RWPE2 (cell line): ENCODE results near the gene CCDC187.

Experiments
- ATAC-seq: fragments of 200-7000 bp; cut with Tn5 transposase; 3 replicates; pipeline ENCODE4 v1.9.1; 2021; ENCODE audit warnings: low read depth
- DNase-seq: peaks from one replicate; pipeline ENCODE4 v3.0.0-alpha.2; 2020; ENCODE audit warnings: low spot score
- H3K27ac ChIP-seq: fragments of 450-650 bp; 2 replicates; pipeline ENCODE4 v1.5.1; 2017; ENCODE audit warnings: mild to moderate bottlenecking; ENCODE audit not compliant: poor library complexity, severe bottlenecking
- H3K27me3 ChIP-seq: fragments of 250-450 bp; sonication (Bioruptor Pico); 2 replicates; pipeline ENCODE4 v1.5.1; 2021; ENCODE audit warnings: mild to moderate bottlenecking, moderate library complexity; ENCODE audit not compliant: insufficient read depth, poor library complexity, severe bottlenecking
- H3K36me3 ChIP-seq: fragments of 250-450 bp; sonication (Bioruptor Pico); 2 replicates; pipeline ENCODE4 v1.5.1; 2020; ENCODE audit warnings: low read depth, mild to moderate bottlenecking, moderate library complexity
- H3K4me1 ChIP-seq: fragments of 250-450 bp; sonication (Bioruptor Pico); 2 replicates; pipeline ENCODE4 v1.5.1; 2021; ENCODE audit warnings: mild to moderate bottlenecking, moderate library complexity; ENCODE audit not compliant: insufficient read depth, poor library complexity, severe bottlenecking
- H3K4me3 ChIP-seq: fragments of 250-450 bp; sonication (Bioruptor Pico); 2 replicates; pipeline ENCODE4 v1.5.1; 2021; ENCODE audit warnings: mild to moderate bottlenecking, moderate library complexity; ENCODE audit not compliant: severe bottlenecking
- H3K9me3 ChIP-seq: fragments of 250-450 bp; sonication (Bioruptor Pico); 2 replicates; pipeline ENCODE4 v1.5.1; 2021; ENCODE audit warnings: mild to moderate bottlenecking, moderate library complexity; ENCODE audit not compliant: severe bottlenecking
- TF ChIP-seq, protein P1 (sequence below): fragments of 450-650 bp; IDR thresholded peaks from one replicate; pipeline ENCODE4 v1.5.1; 2017; ENCODE audit warnings: mild to moderate bottlenecking, moderate library complexity; ENCODE audit not compliant: poor library complexity, severe bottlenecking

Gene CCDC187

GRCh38 chr9:136260936-136261472 lies 42.9 kb downstream of the CCDC187 start:
- H3K27ac ChIP-seq, result no peak overlapping the region
- H3K27me3 ChIP-seq, result peaks cover 4% of the 10 kb centered on the region
- TF ChIP-seq, protein P1, sequence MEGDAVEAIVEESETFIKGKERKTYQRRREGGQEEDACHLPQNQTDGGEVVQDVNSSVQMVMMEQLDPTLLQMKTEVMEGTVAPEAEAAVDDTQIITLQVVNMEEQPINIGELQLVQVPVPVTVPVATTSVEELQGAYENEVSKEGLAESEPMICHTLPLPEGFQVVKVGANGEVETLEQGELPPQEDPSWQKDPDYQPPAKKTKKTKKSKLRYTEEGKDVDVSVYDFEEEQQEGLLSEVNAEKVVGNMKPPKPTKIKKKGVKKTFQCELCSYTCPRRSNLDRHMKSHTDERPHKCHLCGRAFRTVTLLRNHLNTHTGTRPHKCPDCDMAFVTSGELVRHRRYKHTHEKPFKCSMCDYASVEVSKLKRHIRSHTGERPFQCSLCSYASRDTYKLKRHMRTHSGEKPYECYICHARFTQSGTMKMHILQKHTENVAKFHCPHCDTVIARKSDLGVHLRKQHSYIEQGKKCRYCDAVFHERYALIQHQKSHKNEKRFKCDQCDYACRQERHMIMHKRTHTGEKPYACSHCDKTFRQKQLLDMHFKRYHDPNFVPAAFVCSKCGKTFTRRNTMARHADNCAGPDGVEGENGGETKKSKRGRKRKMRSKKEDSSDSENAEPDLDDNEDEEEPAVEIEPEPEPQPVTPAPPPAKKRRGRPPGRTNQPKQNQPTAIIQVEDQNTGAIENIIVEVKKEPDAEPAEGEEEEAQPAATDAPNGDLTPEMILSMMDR, result no peak
- H3K4me1 ChIP-seq, result no peaks in the 10 kb centered on the region
- H3K36me3 ChIP-seq, result no peaks in the 10 kb centered on the region
- H3K4me3 ChIP-seq, result no peak overlapping the region
- ATAC-seq (no peak), DNase-seq (no peak)
- no peaks in the 10 kb centered on the region for H3K9me3 ChIP-seq

GRCh38 chr9:136260521-136260920 lies 43.4 kb downstream of the CCDC187 start:
- Histone ChIP-seq H3K27ac (no peak overlapping the region), H3K9me3 (no peaks in the 10 kb centered on the region), H3K27me3 (peaks cover 4% of the 10 kb centered on the region), H3K4me3 (no peak overlapping the region), H3K4me1 (no peaks in the 10 kb centered on the region), H3K36me3 (no peaks in the 10 kb centered on the region)
- DNase-seq, result no peak
- ATAC-seq, result no peak
- TF ChIP-seq, protein P1, result no peak

GRCh38 chr9:136259836-136260235 lies 44.1 kb downstream of the CCDC187 start:
- ATAC-seq (no peak), DNase-seq (no peak)
- H3K36me3 ChIP-seq, result no peaks in the 10 kb centered on the region
- H3K4me1 ChIP-seq, result no peaks in the 10 kb centered on the region
- TF ChIP-seq, protein P1, result no peak
- H3K27me3 ChIP-seq, result peaks cover 4% of the 10 kb centered on the region
- no peak overlapping the region for H3K27ac ChIP-seq
- H3K4me3 ChIP-seq, result no peak overlapping the region
- no peaks in the 10 kb centered on the region for H3K9me3 ChIP-seq

GRCh38 chr9:136259517-136259813 lies 44.4 kb downstream of the CCDC187 start:
- TF ChIP-seq, protein P1, result no peak
- ATAC-seq (no peak), DNase-seq (no peak)
- Histone ChIP-seq H3K4me1 (no peaks in the 10 kb centered on the region), H3K9me3 (no peaks in the 10 kb centered on the region), H3K4me3 (no peak overlapping the region), H3K27me3 (peaks cover 4% of the 10 kb centered on the region), H3K36me3 (no peaks in the 10 kb centered on the region), H3K27ac (no peak overlapping the region)

GRCh38 chr9:136258786-136259516 lies 44.9 kb downstream of the CCDC187 start:
- Histone ChIP-seq H3K9me3 (no peaks in the 10 kb centered on the region), H3K4me1 (no peaks in the 10 kb centered on the region), H3K4me3 (no peak overlapping the region), H3K36me3 (no peaks in the 10 kb centered on the region), H3K27ac (no peak overlapping the region), H3K27me3 (peaks cover 4% of the 10 kb centered on the region)
- ATAC-seq, result no peak
- TF ChIP-seq, protein P1, result no peak
- DNase-seq, result no peak
